ENCODE results near the gene BTBD9. TPM values are rescaled to one million over a fixed set of nuclear protein-coding genes. Genes with fewer than 3 reads are reported as not detected.

BTBD9 gene
- total RNA-seq, 4 donors from 2014 or later: 5.5 to 14.1 (median 6.3) TPM

DNA sequence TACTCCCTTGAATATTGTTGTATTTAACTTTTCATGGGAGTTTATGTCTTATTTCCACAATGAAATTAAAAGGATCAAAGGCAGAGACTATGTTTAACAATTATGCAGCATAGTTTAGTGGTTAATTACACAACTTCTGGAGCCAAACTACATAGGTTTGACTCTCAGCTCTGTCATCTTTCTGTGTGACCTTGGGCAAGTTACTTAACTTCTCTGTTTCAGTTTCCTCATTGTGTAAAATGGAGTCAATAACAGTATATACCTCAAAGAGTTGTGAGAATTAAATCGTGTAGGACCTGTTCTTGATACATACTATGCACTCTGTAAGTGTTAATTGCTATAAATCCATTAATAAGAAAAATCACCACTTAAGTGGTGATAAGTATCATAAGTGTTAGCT lies 48.3 kb downstream of the BTBD9 start:
- intact Hi-C loops (cut with DNase I; ENCODE audit: low total_unique reads): no loop called here
- DNase-seq: no peak
- no peaks in the 10 kb centered on the region for H3K27me3 ChIP-seq
- H3K4me1 ChIP-seq: peaks cover 0 to 9% of the 10 kb centered on the region in 2 donors
- TF ChIP-seq, protein P1, sequence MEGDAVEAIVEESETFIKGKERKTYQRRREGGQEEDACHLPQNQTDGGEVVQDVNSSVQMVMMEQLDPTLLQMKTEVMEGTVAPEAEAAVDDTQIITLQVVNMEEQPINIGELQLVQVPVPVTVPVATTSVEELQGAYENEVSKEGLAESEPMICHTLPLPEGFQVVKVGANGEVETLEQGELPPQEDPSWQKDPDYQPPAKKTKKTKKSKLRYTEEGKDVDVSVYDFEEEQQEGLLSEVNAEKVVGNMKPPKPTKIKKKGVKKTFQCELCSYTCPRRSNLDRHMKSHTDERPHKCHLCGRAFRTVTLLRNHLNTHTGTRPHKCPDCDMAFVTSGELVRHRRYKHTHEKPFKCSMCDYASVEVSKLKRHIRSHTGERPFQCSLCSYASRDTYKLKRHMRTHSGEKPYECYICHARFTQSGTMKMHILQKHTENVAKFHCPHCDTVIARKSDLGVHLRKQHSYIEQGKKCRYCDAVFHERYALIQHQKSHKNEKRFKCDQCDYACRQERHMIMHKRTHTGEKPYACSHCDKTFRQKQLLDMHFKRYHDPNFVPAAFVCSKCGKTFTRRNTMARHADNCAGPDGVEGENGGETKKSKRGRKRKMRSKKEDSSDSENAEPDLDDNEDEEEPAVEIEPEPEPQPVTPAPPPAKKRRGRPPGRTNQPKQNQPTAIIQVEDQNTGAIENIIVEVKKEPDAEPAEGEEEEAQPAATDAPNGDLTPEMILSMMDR (IDR thresholded peaks at IDR 0.05 in 4 of 5, conservative IDR thresholded peaks at IDR 0.05 in 1 of 5): no peak
- TF ChIP-seq POLR2A (IDR thresholded peaks at IDR 0.05): no peak
- no peak overlapping the region for H3K4me3 ChIP-seq
- in situ Hi-C loops (cut with MboI; ENCODE audit: low sequenced_read_pairs in 4 of 4): no loop called here
- H3K9me3 ChIP-seq: no peaks in the 10 kb centered on the region
- peaks cover 0 to 20% of the 10 kb centered on the region in 2 donors for H3K36me3 ChIP-seq
- ATAC-seq: no peak
- H3K27ac ChIP-seq: no peak overlapping the region

DNA sequence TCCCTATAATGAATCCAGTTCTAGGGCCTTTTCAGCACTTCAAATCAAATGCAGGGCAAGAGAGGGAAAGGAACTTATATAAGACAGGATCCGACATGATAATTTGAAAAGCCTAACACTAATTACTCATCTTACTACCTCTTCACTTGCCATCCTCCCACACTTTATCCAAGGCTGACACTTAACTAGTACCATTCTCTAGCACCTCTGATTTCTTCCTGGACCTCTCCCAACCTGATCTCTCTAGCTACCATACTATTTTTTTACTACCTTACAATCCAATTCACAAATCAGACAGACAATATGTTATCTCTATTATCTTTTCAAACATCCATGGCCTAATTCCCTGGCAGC lies 50.4 kb downstream of the BTBD9 start:
- Histone ChIP-seq H3K27ac (no peak overlapping the region), H3K27me3 (no peaks in the 10 kb centered on the region), H3K4me3 (no peak overlapping the region), H3K4me1 (peaks cover 0 to 9% of the 10 kb centered on the region in 2 donors), H3K36me3 (peaks cover 0 to 20% of the 10 kb centered on the region in 2 donors), H3K9me3 (no peaks in the 10 kb centered on the region)
- no peak for TF ChIP-seq POLR2A (IDR thresholded peaks at IDR 0.05)
- TF ChIP-seq, protein P1 (IDR thresholded peaks at IDR 0.05 in 4 of 5, conservative IDR thresholded peaks at IDR 0.05 in 1 of 5): no peak
- DNase-seq: no peak
- intact Hi-C loops (cut with DNase I; ENCODE audit: low total_unique reads): no loop called here
- no peak for ATAC-seq
- in situ Hi-C loops (cut with MboI; ENCODE audit: low sequenced_read_pairs in 4 of 4): no loop called here

DNA sequence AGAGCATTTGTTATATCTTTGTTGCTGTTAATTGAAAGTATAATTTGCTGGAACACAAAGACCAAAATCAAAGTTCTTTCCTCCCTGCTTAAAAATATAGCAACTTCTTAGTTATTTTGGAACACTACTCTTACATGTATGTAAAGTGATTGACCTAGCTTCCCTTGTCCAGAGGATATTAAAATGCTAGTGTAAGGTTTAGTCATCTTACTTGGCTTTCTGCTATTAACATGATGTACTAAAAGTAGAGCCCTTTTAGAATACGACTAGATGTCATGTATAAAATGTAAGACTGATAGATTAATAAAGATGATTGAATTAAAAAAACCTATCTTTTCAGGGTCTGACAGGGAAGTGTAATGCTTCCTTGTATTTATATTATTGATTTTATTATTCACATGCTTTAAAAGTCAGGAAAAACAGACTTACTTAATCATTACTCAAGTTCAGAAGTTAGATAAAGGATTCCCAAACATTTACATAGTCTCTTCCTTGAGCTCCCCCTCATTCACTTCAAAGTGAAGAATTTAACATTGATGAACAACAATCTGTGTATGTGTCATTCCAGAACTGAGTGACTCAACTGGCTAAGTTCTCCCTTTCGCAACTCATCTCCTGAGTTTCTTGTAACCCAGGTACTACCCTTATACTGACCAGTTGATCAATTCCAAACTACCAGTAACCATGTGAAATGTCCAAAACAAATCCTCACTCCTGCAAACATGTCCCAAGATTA lies 50.9 kb downstream of the BTBD9 start:
- intact Hi-C loops (cut with DNase I; ENCODE audit: low total_unique reads) (no loop called here), in situ Hi-C loops (cut with MboI; ENCODE audit: low sequenced_read_pairs in 4 of 4) (no loop called here)
- Histone ChIP-seq H3K4me1 (peaks cover 0 to 9% of the 10 kb centered on the region in 2 donors), H3K9me3 (no peaks in the 10 kb centered on the region), H3K4me3 (no peak overlapping the region), H3K27ac (peak overlapping the region in 2 of 4 donors; percentile 1 to 53), H3K36me3 (peaks cover 0 to 18% of the 10 kb centered on the region in 2 donors), H3K27me3 (no peaks in the 10 kb centered on the region)
- peak in 1 of 2 donors; percentile 61 for ATAC-seq
- DNase-seq: no peak
- no peak for TF ChIP-seq POLR2A (IDR thresholded peaks at IDR 0.05)
- TF ChIP-seq, protein P1 (IDR thresholded peaks at IDR 0.05 in 4 of 5, conservative IDR thresholded peaks at IDR 0.05 in 1 of 5): no peak

DNA sequence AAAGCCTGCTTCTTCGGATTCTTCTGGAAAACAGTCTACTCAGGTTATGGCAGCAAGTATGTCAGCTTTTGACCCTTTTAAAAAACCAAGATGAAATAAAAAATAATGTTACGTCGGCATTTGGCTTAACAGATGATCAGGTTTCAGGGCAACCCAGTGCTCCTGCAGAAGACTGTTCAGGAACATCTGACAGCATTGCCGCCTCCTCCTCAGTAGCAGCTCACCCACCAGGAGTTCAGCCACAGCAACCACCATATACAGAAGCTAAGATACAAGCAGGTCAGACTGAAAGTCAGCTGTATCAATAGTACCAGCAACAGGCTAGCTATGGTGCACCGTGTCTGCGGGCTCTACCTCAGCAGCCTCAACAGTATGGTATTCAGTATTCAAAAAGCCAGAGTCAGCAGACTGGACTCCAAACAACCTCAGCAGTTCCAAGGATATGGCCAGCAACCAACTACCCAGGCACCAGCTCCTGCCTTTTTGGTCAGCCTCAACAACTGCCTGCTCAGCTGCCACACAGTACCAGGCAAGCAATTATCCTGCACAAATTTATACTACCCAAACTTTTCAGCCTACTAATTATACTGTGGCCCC lies 51.9 kb downstream of the BTBD9 start:
- H3K27ac ChIP-seq: peak overlapping the region in 2 of 4 donors; percentile 9 to 53
- intact Hi-C loops (cut with DNase I; ENCODE audit: low total_unique reads) (no loop called here), in situ Hi-C loops (cut with MboI; ENCODE audit: low sequenced_read_pairs in 4 of 4) (no loop called here)
- H3K36me3 ChIP-seq: peaks cover 0 to 17% of the 10 kb centered on the region in 2 donors
- peaks cover 0 to 9% of the 10 kb centered on the region in 2 donors for H3K4me1 ChIP-seq
- TF ChIP-seq POLR2A (IDR thresholded peaks at IDR 0.05): no peak
- TF ChIP-seq, protein P1 (IDR thresholded peaks at IDR 0.05 in 4 of 5, conservative IDR thresholded peaks at IDR 0.05 in 1 of 5): no peak
- no peaks in the 10 kb centered on the region for H3K27me3 ChIP-seq
- ATAC-seq (peak; percentile 61 to 77), DNase-seq (peak in 1 of 2 donors; percentile 4)
- H3K4me3 ChIP-seq: no peak overlapping the region
- no peaks in the 10 kb centered on the region for H3K9me3 ChIP-seq
